ENCODE data around the gene LTBP1. TPM values are rescaled to one million over a fixed set of nuclear protein-coding genes. Genes with fewer than 3 reads are reported as not detected.

The LTBP1 gene
- polyA plus RNA-seq, 1 donor (not counting 4 experiments of a cell fraction or from before 2014, with no cell fraction given), result 9.2 TPM

DNA sequence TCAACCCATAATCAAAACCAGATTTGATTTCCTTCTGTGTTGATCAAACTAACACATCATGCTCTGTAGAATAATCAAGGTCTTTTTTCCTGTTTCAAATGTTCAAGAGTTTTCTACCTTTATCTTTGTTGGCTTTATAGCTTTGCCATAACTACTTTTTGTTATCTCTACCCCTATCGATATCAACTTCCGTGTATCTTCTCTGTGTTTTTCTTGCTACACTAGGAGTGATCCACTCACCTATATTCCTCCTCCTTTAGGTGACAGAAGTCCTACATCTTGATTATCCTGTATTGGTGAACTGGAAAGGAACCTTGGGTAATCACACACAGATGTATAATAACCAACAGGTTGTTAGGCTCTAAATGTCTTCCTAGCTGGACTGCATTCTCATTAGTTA, 85.5 kb downstream of the LTBP1 start:
- FAIRE-seq (no peak), DNase-seq (ENCODE audit: low read depth, low spot score) (no peak)
- no peaks in the 10 kb centered on the region for H3K36me3 ChIP-seq (ENCODE audit: control insufficient read depth in 2 of 2, extremely low read depth in 1 of 2, insufficient read depth in 2 of 2, low read length in 2 of 2)
- no peaks in the 10 kb centered on the region for H3K9me1 ChIP-seq (ENCODE audit: control insufficient read depth, extremely low read depth, insufficient read depth, low read length)
- H3K79me2 ChIP-seq (ENCODE audit: control insufficient read depth, insufficient read depth, low read length), result no peaks in the 10 kb centered on the region
- dilution Hi-C loops (cut with MboI; ENCODE audit: extremely low pct_ligation_motif_present, low sequenced_read_pairs), result no loop called here
- H3K9ac ChIP-seq (ENCODE audit: control insufficient read depth, extremely low read depth, insufficient read depth, low read length), result no peak overlapping the region
- no peak overlapping the region for H3K27ac ChIP-seq (ENCODE audit: control insufficient read depth, insufficient read depth, low read length)
- no peaks in the 10 kb centered on the region for H4K20me1 ChIP-seq (ENCODE audit: control insufficient read depth, extremely low read depth, insufficient read depth, low read length)
- no peaks in the 10 kb centered on the region for H3K4me1 ChIP-seq (ENCODE audit: control insufficient read depth, extremely low read depth, insufficient read depth, low read length)
- no peak overlapping the region for H3K4me3 ChIP-seq (ENCODE audit: control insufficient read depth in 2 of 3, extremely low read depth in 1 of 3, insufficient read depth in 2 of 3, low read depth in 1 of 3, low read length in 3 of 3)
- H2AFZ ChIP-seq (ENCODE audit: control insufficient read depth, low read length), result no peak overlapping the region
- no peak overlapping the region for H3K4me2 ChIP-seq (ENCODE audit: control insufficient read depth, extremely low read depth, insufficient read depth, low read depth, low read length)
- H3K9me3 ChIP-seq (ENCODE audit: control insufficient read depth, low read depth, low read length), result no peaks in the 10 kb centered on the region
- no peaks in the 10 kb centered on the region for H3K27me3 ChIP-seq (ENCODE audit: control insufficient read depth, extremely low read depth, insufficient read depth, low read length)
- TF ChIP-seq, protein P1, sequence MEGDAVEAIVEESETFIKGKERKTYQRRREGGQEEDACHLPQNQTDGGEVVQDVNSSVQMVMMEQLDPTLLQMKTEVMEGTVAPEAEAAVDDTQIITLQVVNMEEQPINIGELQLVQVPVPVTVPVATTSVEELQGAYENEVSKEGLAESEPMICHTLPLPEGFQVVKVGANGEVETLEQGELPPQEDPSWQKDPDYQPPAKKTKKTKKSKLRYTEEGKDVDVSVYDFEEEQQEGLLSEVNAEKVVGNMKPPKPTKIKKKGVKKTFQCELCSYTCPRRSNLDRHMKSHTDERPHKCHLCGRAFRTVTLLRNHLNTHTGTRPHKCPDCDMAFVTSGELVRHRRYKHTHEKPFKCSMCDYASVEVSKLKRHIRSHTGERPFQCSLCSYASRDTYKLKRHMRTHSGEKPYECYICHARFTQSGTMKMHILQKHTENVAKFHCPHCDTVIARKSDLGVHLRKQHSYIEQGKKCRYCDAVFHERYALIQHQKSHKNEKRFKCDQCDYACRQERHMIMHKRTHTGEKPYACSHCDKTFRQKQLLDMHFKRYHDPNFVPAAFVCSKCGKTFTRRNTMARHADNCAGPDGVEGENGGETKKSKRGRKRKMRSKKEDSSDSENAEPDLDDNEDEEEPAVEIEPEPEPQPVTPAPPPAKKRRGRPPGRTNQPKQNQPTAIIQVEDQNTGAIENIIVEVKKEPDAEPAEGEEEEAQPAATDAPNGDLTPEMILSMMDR (optimal IDR thresholded peaks at IDR 0.05 in 1 of 3, IDR thresholded peaks at IDR 0.05 in 1 of 3, conservative IDR thresholded peaks at IDR 0.05 in 1 of 3; ENCODE audit: extremely low read depth in 1 of 3, insufficient read depth in 2 of 3, low read length in 3 of 3), result no peak
- no peak for TF ChIP-seq EZH2 (IDR thresholded peaks at IDR 0.05; ENCODE audit: low read length)

DNA sequence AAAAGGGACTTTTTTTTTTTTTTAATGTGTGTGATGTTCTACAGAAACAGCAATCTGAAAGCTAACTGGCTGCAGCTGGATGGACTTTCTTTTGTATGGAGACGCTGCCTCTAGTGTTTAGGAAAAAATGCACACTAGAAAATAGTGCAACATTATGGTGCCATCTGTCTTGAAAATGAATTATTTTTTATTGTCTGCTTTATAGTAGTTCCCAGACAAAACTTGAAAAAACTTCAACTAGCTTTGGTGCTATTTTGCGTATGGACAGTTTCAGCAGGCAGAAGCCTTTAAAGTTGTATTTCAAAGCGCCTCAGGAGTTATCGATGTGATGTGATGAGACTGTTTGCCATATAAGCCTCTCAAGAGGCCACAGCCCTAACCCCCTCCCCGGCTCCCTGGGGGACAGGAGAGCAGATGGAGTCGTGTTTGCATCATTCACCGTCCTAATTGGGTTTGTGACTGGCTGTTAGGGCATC, 86.9 kb downstream of the LTBP1 start:
- H3K27ac ChIP-seq (ENCODE audit: control insufficient read depth, insufficient read depth, low read length), result no peak overlapping the region
- no peaks in the 10 kb centered on the region for H3K27me3 ChIP-seq (ENCODE audit: control insufficient read depth, extremely low read depth, insufficient read depth, low read length)
- H3K4me3 ChIP-seq (ENCODE audit: control insufficient read depth in 2 of 3, extremely low read depth in 1 of 3, insufficient read depth in 2 of 3, low read depth in 1 of 3, low read length in 3 of 3), result no peak overlapping the region
- DNase-seq (ENCODE audit: low read depth, low spot score) (no peak), FAIRE-seq (peak; percentile 51)
- TF ChIP-seq, protein P1 (optimal IDR thresholded peaks at IDR 0.05 in 1 of 3, IDR thresholded peaks at IDR 0.05 in 1 of 3, conservative IDR thresholded peaks at IDR 0.05 in 1 of 3; ENCODE audit: extremely low read depth in 1 of 3, insufficient read depth in 2 of 3, low read length in 3 of 3), result peak in 2 of 3 experiments; percentile 42 to 48
- TF ChIP-seq EZH2 (IDR thresholded peaks at IDR 0.05; ENCODE audit: low read length), result no peak
- no peak overlapping the region for H3K9ac ChIP-seq (ENCODE audit: control insufficient read depth, extremely low read depth, insufficient read depth, low read length)
- peaks cover 12% of the 10 kb centered on the region for H3K4me1 ChIP-seq (ENCODE audit: control insufficient read depth, extremely low read depth, insufficient read depth, low read length)
- H4K20me1 ChIP-seq (ENCODE audit: control insufficient read depth, extremely low read depth, insufficient read depth, low read length), result no peaks in the 10 kb centered on the region
- H3K9me1 ChIP-seq (ENCODE audit: control insufficient read depth, extremely low read depth, insufficient read depth, low read length), result no peaks in the 10 kb centered on the region
- no peaks in the 10 kb centered on the region for H3K79me2 ChIP-seq (ENCODE audit: control insufficient read depth, insufficient read depth, low read length)
- no peaks in the 10 kb centered on the region for H3K36me3 ChIP-seq (ENCODE audit: control insufficient read depth in 2 of 2, extremely low read depth in 1 of 2, insufficient read depth in 2 of 2, low read length in 2 of 2)
- dilution Hi-C loops (cut with MboI; ENCODE audit: extremely low pct_ligation_motif_present, low sequenced_read_pairs), result no loop called here
- no peak overlapping the region for H2AFZ ChIP-seq (ENCODE audit: control insufficient read depth, low read length)
- no peak overlapping the region for H3K4me2 ChIP-seq (ENCODE audit: control insufficient read depth, extremely low read depth, insufficient read depth, low read depth, low read length)
- no peaks in the 10 kb centered on the region for H3K9me3 ChIP-seq (ENCODE audit: control insufficient read depth, low read depth, low read length)

All from keratinocyte (primary cell).